Fibroblast of villous mesenchyme (primary cell): Measurements from ENCODE around the gene SACM1L. TPM values are rescaled to one million over a fixed set of nuclear protein-coding genes. Genes with fewer than 3 reads are reported as not detected.
A peak's percentile ranks its signal among the peaks of the same experiment; 100 is the strongest.

Experiments used
- DNase-seq: peaks from one replicate; pipeline ENCODE4 v3.0.0-alpha.2; 2010; ENCODE audit warnings: low read depth
- H3K4me3 ChIP-seq: 2 replicates; pipeline ENCODE4 v1.5.1; 2011; ENCODE audit warnings: low read depth, mild to moderate bottlenecking, low read length
- total RNA-seq: library from RNA; depleted of rRNA; stranded (reverse); fragments of >200 nt; gene quantifications from 2 replicates; pipeline ENCODE4 v1.2.3, GENCODE V29; 2012
- TF ChIP-seq, protein P1 (sequence below): IDR thresholded peaks from 2 replicates; pipeline ENCODE4 v1.5.1; 2012; ENCODE audit warnings: low read depth, mild to moderate bottlenecking, low read length; ENCODE audit not compliant: insufficient read depth

SACM1L gene
- total RNA-seq, 1 donor, result 53.1 TPM

DNA sequence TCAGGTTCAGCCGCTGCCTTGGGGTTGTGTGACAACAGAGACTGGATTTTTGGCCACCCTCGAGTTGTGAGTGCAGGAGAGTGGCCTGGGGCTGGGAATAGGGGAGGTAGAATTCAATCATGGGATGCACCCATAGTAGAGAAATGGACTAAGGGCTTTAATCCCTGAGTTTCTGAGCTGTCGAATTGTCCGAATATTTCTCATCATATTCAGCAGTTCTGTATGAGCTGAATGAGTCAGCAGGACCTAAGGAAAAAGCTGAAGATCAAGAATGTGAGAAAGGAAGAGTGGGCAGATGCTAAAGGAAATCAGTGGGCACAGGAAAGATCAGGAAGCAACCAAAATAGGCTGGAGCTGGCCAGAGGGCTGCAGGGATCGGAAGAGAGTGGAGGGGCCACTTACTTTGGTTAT lies 44.4 kb upstream of the SACM1L start:
- H3K4me3 ChIP-seq, result no peak overlapping the region
- TF ChIP-seq, protein P1, sequence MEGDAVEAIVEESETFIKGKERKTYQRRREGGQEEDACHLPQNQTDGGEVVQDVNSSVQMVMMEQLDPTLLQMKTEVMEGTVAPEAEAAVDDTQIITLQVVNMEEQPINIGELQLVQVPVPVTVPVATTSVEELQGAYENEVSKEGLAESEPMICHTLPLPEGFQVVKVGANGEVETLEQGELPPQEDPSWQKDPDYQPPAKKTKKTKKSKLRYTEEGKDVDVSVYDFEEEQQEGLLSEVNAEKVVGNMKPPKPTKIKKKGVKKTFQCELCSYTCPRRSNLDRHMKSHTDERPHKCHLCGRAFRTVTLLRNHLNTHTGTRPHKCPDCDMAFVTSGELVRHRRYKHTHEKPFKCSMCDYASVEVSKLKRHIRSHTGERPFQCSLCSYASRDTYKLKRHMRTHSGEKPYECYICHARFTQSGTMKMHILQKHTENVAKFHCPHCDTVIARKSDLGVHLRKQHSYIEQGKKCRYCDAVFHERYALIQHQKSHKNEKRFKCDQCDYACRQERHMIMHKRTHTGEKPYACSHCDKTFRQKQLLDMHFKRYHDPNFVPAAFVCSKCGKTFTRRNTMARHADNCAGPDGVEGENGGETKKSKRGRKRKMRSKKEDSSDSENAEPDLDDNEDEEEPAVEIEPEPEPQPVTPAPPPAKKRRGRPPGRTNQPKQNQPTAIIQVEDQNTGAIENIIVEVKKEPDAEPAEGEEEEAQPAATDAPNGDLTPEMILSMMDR, result no peak
- peak; percentile 85 for DNase-seq

DNA sequence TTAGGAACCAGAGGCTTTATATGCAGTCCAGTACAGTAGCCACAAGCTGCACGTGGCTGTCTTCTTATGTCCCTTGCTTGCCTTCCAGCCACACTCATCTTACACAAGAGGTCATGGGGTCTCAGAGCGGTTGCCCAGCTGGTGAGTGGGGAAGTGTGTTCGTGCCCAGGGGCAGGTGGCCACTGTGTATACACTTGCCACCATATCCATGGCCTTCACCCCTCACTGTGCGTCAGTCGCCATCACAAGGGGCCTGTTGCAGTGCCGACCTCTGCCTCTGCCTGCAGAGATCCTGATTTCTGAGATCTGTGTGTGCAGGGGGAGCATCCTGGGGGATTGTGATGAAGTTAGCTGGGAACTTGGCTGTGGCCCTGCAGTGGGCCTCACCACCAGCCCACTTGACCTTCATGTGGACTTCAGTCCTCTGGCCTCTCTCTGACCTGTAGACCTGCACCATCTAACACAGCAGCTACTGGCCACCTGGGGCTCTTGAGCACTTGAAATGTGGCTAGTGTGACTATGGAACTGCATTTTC lies 43.1 kb upstream of the SACM1L start:
- TF ChIP-seq, protein P1, result no peak
- no peak overlapping the region for H3K4me3 ChIP-seq
- peak; percentile 33 for DNase-seq

DNA sequence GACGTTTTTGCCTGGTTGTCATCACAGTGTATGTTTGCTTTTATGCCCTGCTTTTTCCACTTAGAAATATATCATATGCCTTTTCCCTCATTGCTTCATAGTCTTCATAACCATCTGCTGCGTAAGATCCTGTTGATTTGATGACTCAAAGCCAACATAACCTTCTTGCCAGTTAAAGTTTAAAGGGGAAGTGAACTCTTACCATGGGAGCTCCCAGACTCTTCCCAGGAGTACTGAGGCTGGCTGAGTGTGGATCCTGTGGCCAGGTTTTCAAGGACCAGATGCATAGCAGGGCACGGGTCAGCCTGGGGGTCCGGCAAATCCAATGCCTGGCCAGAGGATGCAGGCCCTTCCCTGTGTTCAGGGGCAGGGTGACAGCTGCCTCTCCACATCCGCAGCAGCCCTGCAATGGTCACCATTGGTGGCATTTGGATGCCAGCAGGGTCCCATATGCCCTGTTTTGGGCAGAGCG lies 42.0 kb upstream of the SACM1L start:
- no peak overlapping the region for H3K4me3 ChIP-seq
- DNase-seq, result peak; percentile 95
- TF ChIP-seq, protein P1, result no peak

DNA sequence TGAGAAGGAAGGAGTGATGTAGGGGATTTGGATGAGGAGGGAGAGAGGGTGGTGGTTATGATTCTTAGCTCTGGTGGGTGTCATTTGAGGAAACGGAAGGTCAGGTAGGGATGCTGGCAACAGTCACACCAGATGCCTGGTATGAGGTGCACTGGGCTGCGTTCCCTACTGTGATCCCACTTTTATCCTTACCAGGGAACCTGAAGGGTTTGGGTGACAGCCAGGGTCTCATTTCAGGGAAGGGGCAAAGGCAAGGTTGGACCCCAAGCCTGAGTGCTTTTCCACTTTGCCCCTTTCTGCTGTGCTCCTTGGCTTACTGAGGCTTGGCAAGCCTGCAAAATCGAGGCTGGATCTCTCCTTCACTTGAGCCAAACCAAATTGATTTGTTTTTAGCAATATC lies 36.0 kb upstream of the SACM1L start:
- TF ChIP-seq, protein P1, result no peak
- no peak for DNase-seq
- no peak overlapping the region for H3K4me3 ChIP-seq

DNA sequence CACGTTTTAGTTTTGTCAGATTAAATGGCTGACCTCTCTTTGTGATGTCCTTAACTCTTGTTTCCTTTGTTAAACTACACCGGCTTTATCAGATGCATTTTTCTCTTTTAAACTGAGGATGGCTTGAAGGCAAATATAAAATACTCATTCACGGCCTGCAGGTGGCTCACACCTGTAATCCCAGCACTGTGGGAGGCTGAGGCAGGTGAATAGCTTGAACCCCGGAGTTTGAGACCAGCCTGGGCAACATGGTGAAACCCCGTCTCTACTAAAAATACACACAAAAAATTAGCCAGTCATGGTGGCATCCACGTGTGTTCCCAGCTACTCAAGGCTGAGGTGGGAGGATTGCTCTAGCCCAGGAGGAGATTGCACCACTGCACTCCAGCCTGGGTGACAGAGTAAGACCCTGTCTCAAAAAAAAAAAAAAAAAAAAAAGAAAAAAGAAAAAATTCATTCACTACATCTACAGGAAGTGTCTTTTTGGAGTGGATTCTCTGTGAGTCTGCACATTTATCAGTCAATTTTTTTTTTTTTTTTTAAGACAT lies 34.7 kb upstream of the SACM1L start:
- TF ChIP-seq, protein P1, result no peak
- no peak for DNase-seq
- H3K4me3 ChIP-seq, result no peak overlapping the region

DNA sequence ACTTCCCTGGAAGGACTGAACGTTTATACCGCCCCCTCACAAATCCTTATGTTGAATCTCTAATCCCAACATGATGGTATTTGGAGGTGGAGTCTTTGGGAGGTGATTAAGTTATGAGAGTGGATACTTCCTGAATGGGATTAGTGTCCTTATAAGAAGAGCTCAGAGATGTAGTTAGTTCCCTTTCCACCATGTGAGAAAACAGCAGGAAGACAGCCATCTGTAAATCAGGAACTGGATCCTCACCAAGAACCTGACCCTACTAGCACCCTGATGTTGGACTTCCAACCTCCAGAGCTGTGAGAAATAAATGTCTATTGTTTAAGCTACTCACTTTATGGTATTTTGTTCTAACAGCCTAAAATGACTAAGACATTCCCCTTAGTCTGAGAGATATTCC lies 33.3 kb upstream of the SACM1L start:
- H3K4me3 ChIP-seq, result no peak overlapping the region
- TF ChIP-seq, protein P1, result no peak
- no peak for DNase-seq
